ENCODE results near the gene INHBC.

DNA sequence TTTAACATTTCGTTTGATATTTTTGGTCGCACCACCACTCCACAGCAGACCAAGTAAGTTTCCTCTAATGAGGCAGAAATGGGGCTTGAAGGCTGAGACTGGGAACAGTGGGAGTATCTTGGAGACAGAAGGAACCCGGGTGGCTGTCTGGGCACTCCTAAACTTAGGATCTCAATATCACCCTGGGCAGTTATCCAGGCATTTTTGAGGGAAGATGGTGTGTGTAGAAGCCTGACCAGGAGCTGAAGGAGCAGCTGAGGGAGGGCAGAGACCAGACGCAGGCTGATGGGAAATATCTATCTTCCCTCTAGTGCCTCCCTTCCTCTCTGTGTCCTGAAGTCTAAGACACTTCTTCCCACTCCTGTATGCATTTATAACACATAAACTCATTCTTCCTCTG is 64.0 kb downstream of the INHBC start:
- TF ChIP-seq, protein P1, sequence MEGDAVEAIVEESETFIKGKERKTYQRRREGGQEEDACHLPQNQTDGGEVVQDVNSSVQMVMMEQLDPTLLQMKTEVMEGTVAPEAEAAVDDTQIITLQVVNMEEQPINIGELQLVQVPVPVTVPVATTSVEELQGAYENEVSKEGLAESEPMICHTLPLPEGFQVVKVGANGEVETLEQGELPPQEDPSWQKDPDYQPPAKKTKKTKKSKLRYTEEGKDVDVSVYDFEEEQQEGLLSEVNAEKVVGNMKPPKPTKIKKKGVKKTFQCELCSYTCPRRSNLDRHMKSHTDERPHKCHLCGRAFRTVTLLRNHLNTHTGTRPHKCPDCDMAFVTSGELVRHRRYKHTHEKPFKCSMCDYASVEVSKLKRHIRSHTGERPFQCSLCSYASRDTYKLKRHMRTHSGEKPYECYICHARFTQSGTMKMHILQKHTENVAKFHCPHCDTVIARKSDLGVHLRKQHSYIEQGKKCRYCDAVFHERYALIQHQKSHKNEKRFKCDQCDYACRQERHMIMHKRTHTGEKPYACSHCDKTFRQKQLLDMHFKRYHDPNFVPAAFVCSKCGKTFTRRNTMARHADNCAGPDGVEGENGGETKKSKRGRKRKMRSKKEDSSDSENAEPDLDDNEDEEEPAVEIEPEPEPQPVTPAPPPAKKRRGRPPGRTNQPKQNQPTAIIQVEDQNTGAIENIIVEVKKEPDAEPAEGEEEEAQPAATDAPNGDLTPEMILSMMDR (IDR thresholded peaks at IDR 0.05), result no peak
- TF ChIP-seq EZH2 (IDR thresholded peaks at IDR 0.05; ENCODE audit: borderline replicate concordance, insufficient read depth, low read depth, low read length, poor library complexity, severe bottlenecking), result no peak

Measured in B cell (primary cell).